ENCODE results near the gene PREPL.

The PREPL gene

DNA sequence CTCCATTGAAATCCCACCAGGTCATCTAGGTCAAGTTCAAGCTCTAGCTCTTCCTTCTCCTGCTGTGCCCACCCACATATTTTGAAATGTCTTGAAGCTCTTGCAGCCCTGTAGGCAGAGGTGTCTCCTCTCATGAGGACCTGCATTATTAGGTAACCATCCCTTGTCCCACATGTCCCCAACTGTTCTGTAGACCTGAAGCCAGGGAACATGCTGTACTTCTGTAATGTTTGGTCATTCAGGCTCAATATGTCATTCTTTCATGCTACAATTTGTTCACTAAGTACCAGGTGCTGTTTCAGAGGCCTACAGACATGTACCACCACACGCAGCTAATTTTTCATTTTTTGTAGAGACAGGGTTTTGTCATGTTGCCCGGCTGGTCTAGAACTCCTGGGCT is 63.9 kb downstream of the PREPL start:
- TF ChIP-seq POLR2A (IDR thresholded peaks at IDR 0.05; ENCODE audit: low read length), result no peak
- no peak for TF ChIP-seq GATA1 (IDR thresholded peaks at IDR 0.05; ENCODE audit: low read depth, low read length)
- DNase-seq, result no peak

GRCh38 chr2:44296653-44297052 is 64.6 kb downstream of the PREPL start:
- no peak for DNase-seq
- TF ChIP-seq POLR2A (IDR thresholded peaks at IDR 0.05; ENCODE audit: low read length) (no peak), GATA1 (IDR thresholded peaks at IDR 0.05; ENCODE audit: low read depth, low read length) (no peak)

GRCh38 chr2:44295633-44296359 is 65.5 kb downstream of the PREPL start:
- TF ChIP-seq GATA1 (IDR thresholded peaks at IDR 0.05; ENCODE audit: low read depth, low read length) (no peak), POLR2A (IDR thresholded peaks at IDR 0.05; ENCODE audit: low read length) (no peak)
- DNase-seq, result peak in 1 of 2 experiments; percentile 24

DNA sequence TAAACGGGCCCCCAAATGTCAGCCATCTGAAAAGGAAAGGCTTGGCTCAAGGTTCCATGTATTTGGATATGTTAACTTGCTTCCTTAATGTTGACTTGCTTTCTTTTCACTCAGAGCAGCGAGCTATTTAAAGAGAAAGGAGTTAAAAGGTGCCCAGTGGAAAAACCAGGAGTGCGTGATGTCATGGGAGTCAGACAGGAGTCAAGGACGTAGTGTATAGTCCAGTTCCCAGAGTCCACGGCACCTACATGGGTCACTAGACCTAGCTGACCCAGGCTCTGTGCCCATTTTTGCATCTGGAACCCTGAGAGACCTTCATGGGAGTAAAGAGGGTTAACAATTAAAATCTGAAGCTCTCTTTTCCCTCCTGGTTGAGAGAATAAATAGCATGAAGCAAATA is 66.2 kb downstream of the PREPL start:
- no peak for TF ChIP-seq GATA1 (IDR thresholded peaks at IDR 0.05; ENCODE audit: low read depth, low read length)
- no peak for TF ChIP-seq POLR2A (IDR thresholded peaks at IDR 0.05; ENCODE audit: low read length)
- no peak for DNase-seq

DNA sequence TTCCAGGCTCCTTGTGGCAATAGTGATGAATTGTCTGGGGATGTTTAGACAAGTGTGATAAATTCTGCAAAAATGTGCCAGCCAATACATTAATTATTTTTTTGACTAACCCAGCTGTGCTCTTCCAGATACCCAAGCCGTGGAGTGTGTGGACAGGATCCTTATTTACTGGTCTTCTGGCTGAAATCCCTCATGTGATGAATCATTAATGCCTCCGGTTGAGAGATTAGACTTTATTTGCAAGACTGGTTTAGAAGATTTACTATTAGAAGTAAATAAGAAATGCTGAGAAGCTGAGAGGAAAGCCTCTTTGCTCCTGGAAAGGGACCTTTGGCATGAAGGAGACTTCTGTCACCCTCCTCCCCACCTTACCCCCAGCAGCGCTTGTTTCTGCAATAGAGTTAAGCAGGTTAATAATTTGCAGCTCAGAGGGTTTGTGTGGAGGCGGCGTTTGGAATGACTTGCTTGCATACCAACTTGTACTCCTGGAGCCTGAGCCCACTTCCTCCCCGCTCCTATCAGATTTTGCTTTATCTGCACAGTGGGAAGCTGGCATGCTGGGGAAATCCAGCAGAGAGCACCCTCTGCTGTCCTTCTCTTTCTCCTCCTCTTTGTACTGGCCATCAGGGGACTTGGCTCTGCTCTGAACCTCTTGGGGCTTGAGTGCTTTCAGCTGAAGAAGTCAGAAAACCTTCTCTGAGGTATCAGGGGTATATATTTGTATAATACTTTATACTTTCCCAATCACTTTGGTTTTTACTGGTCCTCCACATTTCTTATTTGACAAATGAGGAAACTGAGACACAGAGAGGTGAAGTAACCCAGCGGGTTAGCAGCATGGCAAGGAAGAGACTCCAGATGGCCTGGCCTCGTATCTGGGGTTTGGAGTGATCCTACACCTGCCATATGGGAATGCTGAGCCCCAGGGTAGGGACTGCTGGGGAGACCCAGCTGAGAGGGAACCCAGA is 69.7 kb downstream of the PREPL start:
- DNase-seq, result peak; percentile 17 to 33
- TF ChIP-seq POLR2A (IDR thresholded peaks at IDR 0.05; ENCODE audit: low read length) (no peak), GATA1 (IDR thresholded peaks at IDR 0.05; ENCODE audit: low read depth, low read length) (no peak)

GRCh38 chr2:44290261-44290660 is 71.0 kb downstream of the PREPL start:
- TF ChIP-seq GATA1 (IDR thresholded peaks at IDR 0.05; ENCODE audit: low read depth, low read length) (no peak), POLR2A (IDR thresholded peaks at IDR 0.05; ENCODE audit: low read length) (no peak)

GRCh38 chr2:44286884-44287638 is 74.2 kb downstream of the PREPL start:
- no peak for DNase-seq
- TF ChIP-seq GATA1 (IDR thresholded peaks at IDR 0.05; ENCODE audit: low read depth, low read length), result no peak

More at GRCh38 chr2:44290261-44290660, 71.0 kb downstream of the PREPL start:
- DNase-seq, result no peak

GRCh38 chr2:44286119-44286883 is 75.0 kb downstream of the PREPL start:
- no peak for DNase-seq
- no peak for TF ChIP-seq POLR2A (IDR thresholded peaks at IDR 0.05; ENCODE audit: low read length)
- no peak for TF ChIP-seq GATA1 (IDR thresholded peaks at IDR 0.05; ENCODE audit: low read depth, low read length)

DNA sequence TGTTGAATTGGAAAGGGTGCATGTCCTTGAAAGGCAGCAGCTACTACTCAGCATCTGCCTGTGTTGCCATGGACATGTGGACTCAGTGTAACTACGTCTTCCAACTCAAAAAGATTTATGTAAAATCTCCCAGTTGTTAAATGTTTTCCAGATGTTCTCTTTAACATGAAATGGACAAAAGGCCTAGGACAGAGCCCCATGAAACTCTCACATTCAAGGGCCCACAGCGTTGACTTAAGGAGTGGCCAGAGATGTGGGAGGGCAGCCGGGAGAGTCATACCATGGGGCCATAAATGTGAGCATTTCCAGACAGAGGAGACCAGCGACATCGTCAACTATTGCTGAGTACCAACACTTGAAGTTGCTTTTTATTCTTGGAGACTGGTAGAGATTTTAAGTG is 76.1 kb downstream of the PREPL start:
- DNase-seq, result no peak
- TF ChIP-seq GATA1 (IDR thresholded peaks at IDR 0.05; ENCODE audit: low read depth, low read length), result no peak
- TF ChIP-seq POLR2A (IDR thresholded peaks at IDR 0.05; ENCODE audit: low read length), result no peak

GRCh38 chr2:44283116-44283666 is 78.1 kb downstream of the PREPL start:
- no peak for DNase-seq
- no peak for TF ChIP-seq POLR2A (IDR thresholded peaks at IDR 0.05; ENCODE audit: low read length)
- TF ChIP-seq GATA1 (IDR thresholded peaks at IDR 0.05; ENCODE audit: low read depth, low read length), result no peak

GRCh38 chr2:44280869-44281268 is 80.4 kb downstream of the PREPL start:
- TF ChIP-seq GATA1 (IDR thresholded peaks at IDR 0.05; ENCODE audit: low read depth, low read length) (no peak), POLR2A (IDR thresholded peaks at IDR 0.05; ENCODE audit: low read length) (no peak)
- DNase-seq, result no peak

DNA sequence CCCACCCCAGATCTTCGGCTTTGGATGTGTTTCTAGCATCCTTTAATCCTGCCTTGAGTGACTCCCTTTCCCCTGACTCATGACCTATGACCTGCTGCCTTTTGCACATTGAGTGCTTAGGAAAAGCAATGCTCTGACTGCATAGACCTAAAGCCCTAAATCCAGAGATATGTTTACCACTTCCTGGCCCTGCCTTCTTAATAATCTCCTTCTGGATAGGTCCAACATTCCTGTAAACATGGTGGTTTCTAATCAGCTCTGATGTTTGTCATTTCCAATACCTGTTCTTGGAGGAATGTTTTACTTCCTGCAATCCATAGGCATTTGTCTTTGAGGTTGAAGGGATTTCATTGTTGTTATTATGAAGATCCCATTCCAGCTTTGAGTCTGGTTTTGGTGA is 83.8 kb downstream of the PREPL start:
- TF ChIP-seq GATA1 (IDR thresholded peaks at IDR 0.05; ENCODE audit: low read depth, low read length) (no peak), POLR2A (IDR thresholded peaks at IDR 0.05; ENCODE audit: low read length) (no peak)

DNA sequence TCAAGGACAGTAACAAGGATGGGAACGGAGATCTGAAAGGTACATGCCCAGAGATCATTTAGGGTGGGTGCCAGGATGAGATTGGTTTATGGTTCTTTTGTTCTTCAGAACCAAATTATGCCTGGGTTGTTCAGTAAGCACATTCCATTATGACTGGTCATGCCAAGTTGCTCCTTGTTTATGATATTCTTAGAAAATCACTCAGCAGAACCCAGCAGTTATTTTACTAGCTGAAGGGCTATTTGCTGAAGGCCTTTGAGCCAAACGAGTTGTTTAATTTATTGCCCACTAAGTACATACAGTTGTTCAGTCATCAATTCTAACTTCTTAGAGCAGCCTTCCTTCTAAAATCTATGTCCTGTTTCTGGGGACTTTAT is 85.4 kb downstream of the PREPL start:
- no peak for DNase-seq
- TF ChIP-seq POLR2A (IDR thresholded peaks at IDR 0.05; ENCODE audit: low read length), result no peak
- no peak for TF ChIP-seq GATA1 (IDR thresholded peaks at IDR 0.05; ENCODE audit: low read depth, low read length)

More for the DNA sequence above, 83.8 kb downstream of the PREPL start:
- no peak for DNase-seq

Data from erythroblast (primary cell).